Effector CD4-positive, alpha-beta T cell (primary cell): Measurements from ENCODE around the gene MEF2D.
A peak's percentile ranks its signal among the peaks of the same experiment; 100 is the strongest.

Source experiments
- DNase-seq: peaks from one replicate; pipeline ENCODE4 v3.0.0-alpha.2; 2020

Gene MEF2D

DNA sequence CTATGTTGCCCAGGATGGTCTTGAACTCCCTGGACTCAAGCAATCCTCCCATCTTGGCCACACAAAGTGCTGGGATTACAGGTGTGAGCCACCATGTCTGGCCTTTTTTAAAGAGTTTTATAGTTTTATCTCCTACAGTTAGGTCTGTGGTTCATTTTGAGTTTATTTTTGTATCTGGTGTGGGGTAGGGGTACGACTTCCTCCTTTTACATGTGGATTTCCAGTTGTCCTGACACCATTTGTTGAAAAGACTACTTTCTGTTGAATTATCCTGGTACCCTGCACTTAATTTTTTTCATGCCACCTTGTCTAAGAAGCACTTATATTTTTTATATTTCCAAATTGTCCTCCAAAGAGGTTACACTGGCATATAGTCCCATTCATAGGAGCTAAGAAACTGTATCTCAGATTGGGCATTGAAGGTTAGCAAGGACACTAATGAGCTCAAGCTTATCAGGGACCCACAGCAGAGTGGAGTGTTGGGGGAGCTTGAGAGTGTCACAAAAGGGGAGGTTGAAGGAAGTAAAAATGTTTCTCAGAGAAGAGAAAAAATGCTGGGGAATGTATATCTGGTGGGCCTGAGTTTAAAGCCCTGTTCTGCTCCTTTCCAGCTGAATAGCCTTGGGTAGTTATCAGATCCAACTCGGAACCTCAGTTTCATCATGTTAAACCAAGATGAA is 23.4 kb upstream of the MEF2D start:
- DNase-seq, result no peak

DNA sequence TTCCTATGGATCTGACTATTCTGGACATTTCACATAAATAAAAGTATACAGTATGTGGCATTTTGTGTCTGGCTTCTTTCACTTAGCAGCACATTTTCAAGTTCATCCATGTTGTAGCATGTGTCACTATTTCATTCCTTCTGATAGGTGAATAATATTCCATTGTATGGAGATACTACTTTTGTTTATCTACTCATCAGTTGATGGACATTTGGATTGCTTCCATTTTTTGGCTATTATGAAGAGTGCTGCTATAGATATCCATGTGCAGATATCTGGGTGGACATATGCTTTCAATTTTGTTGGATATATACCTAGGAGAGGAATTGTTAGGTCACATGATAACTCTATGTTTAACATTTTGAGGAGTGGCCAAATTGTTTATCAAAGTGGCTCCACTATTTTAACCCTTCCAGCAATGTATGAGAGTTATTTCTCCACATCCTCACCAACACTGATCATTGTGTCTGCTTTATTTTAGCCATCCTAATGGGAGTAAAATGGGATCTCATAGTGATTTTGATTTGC is 21.9 kb upstream of the MEF2D start:
- DNase-seq, result no peak

DNA sequence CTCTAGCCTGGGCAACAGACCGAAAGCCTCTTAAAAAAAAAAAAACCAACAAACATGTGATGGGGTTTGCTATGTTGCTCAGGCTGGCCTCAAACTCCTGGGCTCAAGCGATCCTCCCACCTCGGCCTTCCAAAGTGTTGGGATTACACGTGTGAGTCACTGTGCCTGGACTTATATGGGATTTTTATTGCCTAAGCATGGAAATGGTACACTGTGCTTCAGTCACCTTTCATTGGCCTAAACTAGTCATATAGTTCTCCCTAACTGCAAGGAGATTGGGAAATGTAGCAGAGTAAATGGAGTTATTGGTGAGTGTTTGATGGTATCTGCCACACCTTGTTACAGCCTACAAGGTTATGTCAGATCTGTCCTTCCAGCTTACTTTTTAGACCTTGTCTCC is 17.2 kb upstream of the MEF2D start:
- DNase-seq, result no peak

DNA sequence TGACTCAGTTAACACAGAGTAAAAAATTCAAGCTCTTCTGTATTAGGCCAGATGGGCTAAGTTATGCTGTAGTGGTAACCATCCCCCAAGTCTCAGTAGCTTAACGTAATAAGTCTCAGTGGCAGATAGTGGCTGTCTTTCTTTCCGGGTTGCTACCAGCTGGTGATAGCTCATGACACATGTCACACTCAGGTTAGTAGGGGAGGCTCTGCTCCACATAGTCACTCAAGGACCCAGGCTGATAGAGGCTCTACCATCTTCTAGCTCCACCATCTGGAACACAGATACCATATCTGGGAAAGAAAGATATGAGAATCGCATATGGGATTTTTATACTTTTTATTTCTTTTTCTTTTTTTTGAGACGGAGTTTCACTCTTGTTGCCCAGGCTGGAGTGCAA is 16.2 kb upstream of the MEF2D start:
- DNase-seq, result no peak

DNA sequence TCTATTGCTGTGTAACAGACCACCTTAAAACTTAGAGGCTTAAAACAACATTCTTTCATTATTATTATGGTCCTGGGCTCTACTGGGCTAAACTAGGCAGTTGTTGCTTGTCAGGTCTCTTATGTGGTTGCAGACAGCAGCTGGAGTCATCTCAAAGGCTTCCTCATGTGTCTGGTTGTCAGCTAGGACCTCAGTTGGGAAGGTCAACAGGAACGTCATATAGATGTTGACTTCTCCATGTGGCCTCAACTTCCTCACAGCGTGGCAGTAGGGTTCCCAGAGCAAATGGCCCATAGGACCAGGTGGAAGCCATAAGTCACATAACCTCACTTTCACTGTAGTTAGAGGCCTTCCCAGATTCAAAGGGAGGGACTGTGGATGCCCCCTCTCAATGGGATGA is 15.4 kb upstream of the MEF2D start:
- DNase-seq, result no peak

DNA sequence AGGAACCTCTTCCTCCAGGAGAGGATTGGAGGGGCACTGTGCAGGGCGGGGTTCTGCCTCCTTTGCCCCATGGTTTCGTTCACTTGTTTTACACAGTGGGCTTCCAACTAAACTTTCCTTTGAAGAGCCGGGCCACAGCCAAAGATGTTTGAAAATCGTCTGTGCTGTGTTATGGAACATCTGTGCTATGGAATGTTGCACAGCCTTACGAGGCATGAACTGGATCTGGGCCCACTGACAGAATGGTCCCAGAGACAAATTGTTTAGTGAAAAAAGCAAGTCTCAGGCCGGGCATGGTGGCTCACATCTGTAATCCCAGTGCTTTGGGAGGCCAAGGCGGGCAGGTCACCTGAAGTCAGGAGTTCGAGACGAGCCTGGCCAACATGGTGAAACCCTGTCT is 12.6 kb upstream of the MEF2D start:
- no peak for DNase-seq

DNA sequence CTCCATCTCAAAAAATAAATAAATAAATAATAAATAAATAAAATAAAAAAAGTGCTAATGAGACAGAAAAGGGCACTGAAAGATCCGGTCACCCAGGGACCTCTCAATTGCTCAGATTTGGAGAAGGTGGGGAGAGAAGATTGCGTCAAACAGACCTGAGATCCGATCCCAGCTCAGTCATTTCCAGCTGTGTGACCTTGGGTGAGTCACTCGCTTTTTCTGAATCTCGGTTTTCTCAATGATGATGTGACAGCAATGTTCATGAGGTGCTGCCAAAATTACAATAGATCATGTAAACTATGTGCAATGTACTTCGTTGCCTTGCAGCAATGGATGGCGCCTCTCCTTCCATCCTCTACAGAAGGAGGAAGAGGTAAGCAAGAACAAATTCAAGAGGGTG is 11.1 kb upstream of the MEF2D start:
- DNase-seq, result no peak

DNA sequence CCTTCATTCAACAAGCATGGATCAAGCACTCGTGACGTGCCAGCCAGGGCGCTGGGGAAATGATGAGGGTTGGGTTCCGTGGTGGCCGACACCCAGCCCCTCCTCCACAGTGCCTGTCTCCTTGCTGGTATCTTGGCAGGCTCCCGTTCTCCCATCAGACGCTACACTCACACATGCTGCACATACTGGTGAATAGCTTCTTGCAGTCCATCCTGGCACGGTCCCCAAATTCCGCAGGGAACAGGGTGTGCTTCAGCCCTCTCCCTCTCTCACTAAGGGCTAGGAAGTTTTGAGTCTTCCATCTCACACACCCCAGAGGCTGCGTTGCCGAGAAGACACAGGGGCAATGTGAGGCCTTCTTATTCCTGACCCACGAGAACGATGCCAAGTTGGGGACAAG is 10.1 kb upstream of the MEF2D start:
- DNase-seq, result no peak

DNA sequence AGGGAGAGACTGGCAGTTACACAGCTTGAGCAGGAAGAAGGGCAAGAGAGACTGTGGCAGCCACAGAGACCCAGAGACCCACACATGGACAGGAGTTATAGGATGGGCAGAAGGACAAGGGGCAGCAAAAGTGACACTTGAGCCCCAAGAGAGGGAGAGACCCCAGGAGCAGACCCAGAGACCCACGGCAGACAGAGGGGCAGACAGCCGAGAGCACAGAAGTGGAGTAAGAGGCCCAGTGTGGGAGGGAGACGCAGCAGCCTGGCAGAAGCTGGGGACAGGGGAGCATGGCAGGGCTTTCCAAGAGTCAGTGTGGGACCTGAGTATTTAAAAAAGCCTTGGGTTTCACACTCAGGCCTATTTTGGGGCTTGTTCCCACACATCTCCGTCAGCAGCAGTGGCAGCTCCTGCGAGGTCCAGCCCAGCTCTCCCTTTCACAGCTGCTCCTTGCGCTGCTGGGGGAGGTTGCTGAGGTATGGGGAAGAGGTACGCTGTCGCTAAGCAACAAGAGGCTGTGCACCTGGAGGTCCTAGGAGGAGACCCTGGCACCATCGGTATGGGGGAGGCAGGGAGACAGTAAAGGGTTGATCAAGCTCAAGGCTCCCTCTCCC is 9.0 kb upstream of the MEF2D start:
- no peak for DNase-seq

DNA sequence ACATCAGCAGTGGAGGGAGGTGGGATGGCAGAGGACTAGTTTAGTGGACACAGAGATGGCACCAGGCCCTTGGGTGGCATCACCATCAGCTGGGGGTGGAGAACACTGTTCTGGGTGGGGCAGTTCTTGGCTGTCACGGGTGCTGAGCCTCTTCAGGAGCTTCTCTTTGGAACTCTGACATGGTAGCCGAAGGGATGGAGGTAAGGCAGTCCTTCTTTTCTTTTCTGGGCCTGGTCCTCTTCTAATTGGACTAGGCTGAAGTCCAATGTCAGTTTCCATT is 8.3 kb upstream of the MEF2D start:
- no peak for DNase-seq

DNA sequence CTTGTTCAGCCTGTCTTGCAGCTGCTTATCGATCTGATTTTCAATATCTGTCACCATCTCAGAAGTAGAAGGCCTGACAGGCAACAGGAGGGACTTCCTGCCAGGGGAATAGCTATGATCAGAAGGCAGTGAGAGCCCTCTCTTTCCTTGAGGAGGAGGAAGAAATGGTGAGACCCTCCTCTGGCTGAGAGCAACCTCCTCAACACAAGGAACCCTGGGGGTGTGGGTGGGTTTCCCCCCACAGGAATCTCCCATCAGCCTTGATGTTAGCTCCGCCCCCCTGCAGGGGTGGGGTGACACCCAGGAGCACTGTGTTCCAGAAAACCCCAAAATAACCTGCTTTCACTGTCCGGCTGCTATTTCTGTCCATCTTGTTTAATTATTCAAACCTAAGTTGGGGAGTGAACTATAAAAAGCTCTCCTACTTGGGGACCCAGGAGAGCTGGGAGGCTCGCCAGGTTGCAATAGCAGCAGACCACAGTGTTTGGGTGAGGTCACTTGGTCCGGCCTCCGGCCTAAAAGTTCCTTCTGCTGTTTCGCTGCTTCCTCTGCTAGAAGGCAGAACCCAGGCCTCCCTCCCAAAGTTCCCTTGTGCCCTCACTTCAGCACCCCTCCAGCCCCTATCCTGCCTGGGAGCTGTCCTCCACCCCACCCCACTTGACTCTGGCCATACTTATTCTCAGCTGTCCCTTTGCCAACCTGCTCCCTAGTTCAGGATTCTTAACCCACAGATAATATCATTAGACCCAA is 7.8 kb upstream of the MEF2D start:
- DNase-seq, result no peak

DNA sequence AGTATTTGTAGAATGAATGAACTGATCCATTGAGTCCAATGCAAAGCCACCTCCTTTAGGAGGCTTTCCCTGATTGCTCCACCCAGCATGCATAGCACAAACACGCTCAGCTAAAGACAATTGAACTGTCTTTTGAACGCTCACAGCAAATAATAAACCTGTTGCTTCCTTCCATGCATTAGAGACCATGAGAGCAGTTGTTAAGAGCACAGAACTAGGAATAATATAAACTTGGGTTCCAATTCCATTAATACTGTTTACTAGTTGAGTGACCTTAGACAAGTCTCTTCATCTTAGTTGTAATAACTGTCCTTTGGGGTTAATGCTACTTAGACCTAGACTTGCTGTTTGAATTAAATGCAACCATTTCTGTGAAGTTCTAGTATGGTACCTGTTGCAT is 5.9 kb upstream of the MEF2D start:
- no peak for DNase-seq

DNA sequence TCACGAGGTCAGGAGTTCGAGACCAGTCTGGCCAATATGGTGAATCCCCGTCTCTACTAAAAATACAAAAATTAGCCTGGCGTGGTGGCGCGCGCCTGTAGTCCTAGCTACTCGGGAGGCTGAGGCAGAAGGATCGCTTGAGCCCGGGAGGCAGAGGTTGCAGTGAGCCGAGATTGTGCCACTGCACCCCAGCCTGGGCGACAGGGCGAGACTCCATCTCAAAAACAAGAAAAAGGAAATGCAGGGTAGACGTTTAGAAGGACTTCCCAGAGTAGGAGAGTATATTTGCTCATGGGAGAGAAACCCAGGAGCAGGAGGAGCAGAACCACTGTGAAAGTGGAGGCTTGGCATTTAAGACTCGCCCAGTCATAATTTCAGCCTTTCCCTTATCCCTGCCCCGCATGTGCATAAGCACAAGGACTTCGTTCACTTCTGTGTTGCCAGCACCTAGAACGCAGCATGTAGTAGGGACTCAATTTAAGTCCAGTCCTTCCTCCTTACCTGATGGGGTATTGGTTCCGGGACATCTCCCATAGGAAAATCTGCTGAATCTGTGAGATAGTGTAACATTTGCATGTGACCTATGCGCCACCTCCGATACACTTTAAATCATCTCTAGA is 5.2 kb upstream of the MEF2D start:
- DNase-seq, result no peak

DNA sequence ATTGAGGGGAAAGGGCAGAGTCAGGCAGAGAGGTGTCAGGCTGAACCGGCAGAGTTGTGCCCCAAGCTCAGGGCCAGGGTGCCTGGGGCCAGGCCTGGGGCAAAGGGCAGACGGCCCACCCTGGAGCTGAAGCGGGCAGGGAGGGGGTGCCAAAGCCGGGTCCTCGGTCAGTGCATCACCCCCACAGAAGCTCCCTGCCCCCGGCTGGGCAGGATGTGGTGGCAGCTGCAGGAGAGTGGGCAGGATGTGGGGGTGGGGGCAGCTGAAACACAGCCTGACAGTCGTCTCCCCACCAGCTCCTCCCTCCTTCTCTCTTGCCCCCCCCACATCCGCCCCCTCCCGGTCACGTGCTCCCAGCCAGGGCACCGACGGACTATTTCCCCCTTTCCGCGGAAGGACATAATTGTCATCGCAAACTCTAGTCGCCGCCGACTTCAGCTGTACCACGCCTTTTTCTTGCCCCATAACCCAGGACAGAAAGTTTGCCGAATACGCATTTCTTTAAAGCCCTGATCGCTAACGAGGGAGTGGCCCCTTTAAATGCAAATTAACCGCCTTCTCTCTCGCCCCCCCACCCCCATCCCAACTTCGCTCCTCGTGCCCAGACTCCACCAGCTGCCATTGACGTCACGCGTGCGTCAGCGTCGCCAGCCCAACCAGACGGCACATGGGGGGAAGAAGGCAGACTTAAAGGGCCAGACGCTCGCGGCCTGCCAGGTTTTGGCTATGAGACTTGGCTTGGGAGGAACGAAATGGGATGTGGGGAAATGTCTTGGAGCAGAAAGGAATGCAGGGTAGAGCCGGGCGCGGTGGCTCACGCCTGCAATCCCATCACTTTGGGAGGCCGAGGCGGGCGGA is 4.5 kb upstream of the MEF2D start:
- peak; percentile 99 for DNase-seq

DNA sequence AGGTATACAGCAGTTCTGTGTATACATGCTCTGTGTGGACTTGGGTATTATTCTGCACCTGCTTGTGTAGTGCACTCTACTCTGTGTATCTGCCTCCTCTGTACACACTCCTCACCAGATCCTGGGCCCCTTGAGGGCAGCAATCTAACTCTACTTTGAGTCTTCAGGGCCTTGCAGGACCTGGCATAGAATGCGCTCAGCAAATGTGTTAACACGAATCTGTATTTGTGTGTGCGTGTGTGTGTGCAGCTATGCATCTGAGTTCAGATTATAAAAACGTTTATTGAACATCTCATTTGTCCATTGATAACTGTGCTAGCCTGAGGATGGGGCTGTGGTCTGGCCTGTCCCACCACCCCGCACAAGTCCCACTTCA is 3.9 kb upstream of the MEF2D start:
- DNase-seq, result no peak

DNA sequence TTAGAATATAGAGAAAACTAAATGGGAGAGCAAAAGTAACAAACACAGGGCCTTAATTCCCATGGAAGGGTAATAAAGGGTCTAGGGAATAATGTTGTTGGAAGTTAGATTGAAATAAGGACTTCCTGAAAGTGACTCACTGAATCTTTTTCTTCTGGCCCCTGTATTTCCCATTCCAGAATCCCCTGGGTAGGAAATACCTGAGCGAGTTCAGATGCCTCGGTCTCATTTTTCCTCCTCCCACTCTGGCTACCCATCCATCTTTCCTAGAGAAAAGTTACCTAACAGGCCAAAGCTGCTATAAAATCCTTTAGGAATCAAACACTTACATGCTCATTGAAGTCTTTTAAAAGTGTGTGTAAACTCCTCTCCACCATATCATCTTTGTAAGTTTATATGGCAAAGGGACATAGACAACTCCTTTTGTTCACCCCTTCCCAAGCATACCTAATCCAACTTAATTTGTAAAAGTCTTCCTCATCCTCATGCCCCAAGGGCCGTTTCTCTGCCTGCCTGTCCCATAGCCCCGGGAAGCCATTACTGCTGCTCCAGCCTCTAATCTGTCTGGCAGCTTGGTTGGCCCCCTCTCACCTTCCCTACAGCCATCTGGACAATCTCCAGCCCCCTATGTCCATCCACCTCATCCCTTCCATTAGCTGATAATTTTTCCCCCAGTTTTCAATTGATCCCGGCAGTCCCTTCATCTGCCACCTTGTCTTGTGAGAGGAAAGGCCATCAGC is 3.3 kb upstream of the MEF2D start:
- DNase-seq, result no peak

DNA sequence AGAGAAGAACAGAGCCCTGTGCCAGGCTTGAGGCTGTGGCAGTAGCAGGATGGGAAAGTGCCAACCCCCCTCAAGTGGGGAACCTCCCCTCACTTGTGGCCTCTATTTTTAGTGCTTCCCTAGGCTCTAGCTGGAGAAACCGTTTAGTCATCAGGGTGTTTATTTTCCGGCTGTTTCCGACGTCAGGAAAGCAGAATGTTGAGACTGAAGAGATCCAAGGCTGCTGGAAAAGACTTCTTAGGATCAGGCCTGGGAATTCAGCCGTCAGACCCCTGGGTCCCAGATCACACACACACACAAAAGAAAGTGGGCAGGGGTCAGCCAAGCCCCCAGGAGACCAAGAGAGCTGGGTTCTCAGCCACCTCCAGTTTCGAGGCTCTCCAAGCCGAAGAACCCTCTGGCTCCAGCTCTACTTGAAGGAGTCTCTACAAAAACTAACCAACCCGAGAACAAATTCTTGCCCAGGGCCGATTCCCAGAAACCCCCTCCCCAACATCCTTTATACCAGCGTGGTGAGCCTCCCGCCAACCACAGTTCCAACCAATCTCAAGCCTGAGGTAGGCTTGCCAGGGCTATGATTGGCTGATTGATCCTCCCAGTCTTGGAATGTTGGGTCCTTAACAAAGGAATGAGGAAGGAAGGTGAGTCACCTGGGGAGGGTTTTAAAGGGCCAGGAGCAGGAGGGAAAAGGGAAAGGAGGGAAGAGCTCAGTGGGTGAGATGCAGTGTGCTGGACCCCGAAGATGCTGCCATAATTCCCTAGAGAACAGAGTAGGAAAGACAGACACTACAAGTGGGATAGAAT is 2.5 kb upstream of the MEF2D start:
- no peak for DNase-seq

DNA sequence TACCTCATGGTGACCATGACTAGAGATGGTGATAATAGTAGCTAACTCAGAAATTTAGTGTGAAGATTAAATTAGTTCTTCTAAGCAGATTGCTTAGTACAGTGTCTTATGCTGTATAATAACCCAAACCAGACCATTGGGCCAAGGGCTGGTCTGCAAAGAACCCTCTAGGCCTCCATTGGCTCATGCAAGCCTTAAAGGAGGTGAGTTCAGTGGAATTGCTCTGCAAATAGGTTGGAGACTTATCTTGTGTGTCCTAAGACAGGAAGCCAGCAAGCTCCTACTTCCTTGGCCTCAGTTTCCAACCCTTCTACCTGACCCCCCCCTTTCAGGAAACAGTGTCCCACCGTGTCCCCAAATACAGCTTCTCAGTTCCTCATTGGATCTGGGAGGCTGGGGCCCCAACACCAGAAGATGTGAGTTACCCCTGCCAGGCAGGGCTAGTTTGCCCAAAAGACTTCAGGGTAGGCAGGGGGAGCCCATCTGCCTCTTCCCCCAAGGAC is 1.9 kb upstream of the MEF2D start:
- no peak for DNase-seq

DNA sequence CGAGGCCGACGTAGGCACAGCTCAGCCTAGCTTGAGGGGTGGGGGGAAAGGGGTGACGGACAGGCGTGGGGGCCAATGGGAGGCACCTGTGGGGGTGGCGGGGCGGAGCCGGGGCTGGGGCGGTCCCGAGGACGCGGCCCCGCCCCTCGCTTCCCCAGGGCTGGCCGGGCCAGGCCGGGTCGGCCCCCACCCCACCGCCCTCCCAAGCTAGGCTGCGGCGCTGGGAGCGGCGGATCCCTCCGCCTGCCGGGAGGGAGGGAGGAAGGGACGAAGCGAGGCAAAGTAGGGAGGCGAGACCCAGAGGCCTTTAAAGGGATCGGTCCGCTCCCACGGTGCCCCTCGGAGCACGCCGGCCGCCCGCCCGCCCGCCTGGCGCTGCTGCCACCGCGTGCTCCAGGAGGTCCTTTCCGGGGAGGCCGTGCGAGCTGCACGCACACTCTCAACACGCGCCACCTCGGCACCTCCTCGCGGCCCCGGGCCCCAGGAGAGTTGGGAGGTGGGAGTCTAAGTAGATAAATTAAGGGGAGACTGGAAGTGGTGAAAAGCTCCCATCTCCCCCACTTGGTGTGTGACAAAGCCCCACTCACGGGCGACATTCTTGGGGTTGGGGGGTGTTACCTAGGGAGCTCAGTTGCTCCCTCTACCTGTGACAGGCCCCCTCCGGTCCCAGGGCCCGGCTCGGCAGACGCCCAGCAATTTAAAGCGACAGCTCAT is 375 bp upstream of the MEF2D start:
- peak; percentile 92 for DNase-seq

DNA sequence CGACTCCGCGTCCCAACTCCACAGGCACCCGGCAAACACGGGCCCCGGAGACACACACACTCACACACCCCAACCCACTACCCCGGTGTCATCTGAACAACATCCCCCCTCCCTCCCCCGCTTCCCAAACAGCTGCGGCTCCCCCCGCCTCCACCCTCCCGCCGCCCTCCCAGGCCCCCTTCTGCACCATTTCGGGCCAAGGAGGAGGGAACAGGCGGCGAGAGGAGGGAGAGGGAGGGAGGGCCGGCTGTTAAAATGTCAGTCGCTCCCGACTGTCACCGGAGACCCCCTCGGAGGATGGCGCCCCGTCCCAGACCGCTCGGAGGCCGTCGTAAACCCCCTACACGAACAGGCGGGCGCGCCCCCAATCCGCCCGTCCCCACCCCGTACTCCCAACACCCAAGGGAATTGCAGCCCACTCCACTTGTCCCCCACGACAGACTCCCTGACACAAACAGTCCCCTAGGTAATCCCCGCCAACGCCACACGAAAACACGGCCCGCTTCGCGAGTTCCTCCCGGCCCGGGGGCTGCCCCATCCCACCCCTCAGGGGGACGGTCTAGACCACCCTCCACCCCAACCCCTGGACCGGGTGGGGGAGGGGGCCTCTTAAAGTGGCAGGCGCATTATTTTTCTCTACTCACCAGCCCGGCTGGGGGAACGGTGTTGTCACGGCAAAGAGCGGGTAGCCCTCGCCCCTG is 583 bp downstream of the MEF2D start:
- peak; percentile 52 for DNase-seq
